ENCODE data around the gene ZDHHC16.

- TF ChIP-seq CTCF (IDR thresholded peaks at IDR 0.05): no peak
- no peak for TF ChIP-seq POLR2A (IDR thresholded peaks at IDR 0.05)
Measured at GRCh38 chr10:97485647-97486281, 39.8 kb downstream of the ZDHHC16 start.

Measured in lower leg skin (tissue), 3 donors.